KOPT-K1 (cell line): ENCODE data around the gene KRT72.
"Not testable (repeated sequence)": the region's sequence is repeated elsewhere in the genome, so short reads cannot be mapped to it uniquely, and the experiment has no call there.

Experiments
- H3K27ac ChIP-seq: fragments of 200-600 bp; sonication (generic); 2 replicates; pipeline ENCODE4 v1.5.1; 2016; ENCODE audit warnings: antibody characterized with exemption, mild to moderate bottlenecking, low read depth, low read length; ENCODE audit not compliant: poor library complexity, severe bottlenecking
- H3K36me3 ChIP-seq: fragments of 200-600 bp; sonication (generic); 2 replicates; pipeline ENCODE4 v1.5.1; 2017; ENCODE audit warnings: antibody characterized with exemption, mild to moderate bottlenecking, low read length, moderate library complexity; ENCODE audit not compliant: insufficient read depth
- H3K9me3 ChIP-seq: fragments of 200-600 bp; sonication (generic); 2 replicates; pipeline ENCODE4 v1.5.1; 2017; ENCODE audit warnings: antibody characterized with exemption, low read length, mild to moderate bottlenecking; ENCODE audit not compliant: insufficient read depth, poor library complexity, severe bottlenecking

KRT72 gene

DNA sequence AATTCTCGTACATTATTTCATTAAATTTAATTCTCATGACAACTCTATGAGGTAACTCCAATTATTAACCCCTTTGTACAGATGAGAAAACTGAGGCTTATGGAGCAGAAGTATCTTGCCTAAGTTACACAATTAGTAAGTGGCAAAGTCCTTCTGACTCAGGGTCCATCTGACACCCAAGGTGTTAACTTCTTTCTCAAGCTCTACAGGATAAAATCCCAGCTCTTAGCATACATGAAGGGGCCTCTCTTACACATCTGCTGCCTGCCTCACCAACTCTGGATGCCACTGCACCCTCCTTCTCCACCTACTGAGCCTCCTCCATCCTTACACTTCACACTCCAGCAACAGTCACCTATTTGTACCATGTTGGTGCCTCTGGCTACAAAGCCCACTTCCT, 4.3 kb upstream of the KRT72 start:
- Histone ChIP-seq H3K9me3 (no peaks in the 10 kb centered on the region), H3K36me3 (no peaks in the 10 kb centered on the region)

DNA sequence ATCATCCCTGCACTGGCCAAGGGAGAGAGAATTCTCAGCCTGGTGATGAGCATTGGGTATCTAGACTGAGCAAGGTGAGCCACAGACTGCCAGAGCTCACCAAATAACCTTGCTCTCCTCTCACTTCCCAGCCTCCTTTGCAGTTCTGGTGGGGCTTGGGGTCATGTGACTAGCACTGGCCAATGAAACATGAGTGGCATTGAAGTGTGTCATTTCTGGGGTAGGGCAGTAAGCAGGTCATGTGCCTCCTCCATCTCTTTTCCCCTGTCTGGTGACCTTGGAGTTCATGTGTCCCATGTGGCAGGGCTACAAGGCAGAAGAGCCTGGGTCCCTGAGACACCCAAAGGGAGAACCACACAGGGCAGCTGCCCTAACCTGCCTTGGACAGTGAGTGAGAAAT, 3.6 kb upstream of the KRT72 start:
- Histone ChIP-seq H3K9me3 (no peaks in the 10 kb centered on the region), H3K36me3 (no peaks in the 10 kb centered on the region), H3K27ac (no peak overlapping the region)

More for the DNA sequence above, 4.3 kb upstream of the KRT72 start:
- H3K27ac ChIP-seq: no peak overlapping the region

DNA sequence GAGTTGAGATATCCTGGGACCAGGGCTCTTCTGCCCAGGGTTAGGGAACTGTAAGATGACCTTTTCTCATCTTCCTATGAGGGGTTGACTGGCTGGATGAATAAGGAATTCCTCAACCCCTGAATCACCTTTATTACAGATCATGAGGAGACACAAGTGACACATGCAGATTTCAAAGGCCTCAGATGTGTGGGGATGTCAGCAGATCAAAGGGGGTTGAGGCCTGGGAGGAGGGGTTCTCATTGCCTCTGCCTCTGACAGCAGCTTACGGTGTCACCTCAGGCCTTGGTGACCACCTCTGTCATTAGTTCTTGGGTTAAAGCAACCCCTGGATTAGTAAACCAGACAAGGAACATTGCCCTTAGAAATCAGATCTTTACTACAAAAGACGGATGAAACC, 2.1 kb upstream of the KRT72 start:
- Histone ChIP-seq H3K9me3 (no peaks in the 10 kb centered on the region), H3K36me3 (no peaks in the 10 kb centered on the region)

DNA sequence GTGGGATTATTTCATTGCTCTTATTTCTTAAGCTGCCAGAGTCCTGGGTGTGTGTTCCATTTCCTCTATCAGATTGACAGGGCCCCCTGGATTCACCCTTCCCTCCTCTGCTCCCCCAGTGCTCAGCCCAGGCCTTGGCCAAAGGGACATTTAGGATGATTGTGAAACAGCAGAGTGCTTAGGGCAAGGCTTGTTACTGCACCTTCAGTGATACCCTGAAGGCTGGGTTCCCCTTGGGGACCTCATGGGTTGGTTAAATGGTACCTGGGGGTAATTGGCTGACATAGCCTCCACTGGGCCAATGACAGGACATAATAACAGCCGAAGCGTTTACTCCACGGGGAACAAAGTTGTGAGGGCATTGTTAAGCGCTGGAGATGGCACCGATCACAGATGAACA, 1.3 kb upstream of the KRT72 start:
- Histone ChIP-seq H3K27ac (no peak overlapping the region), H3K36me3 (no peaks in the 10 kb centered on the region), H3K9me3 (no peaks in the 10 kb centered on the region)

More for the DNA sequence above, 2.1 kb upstream of the KRT72 start:
- H3K27ac ChIP-seq: no peak overlapping the region

DNA sequence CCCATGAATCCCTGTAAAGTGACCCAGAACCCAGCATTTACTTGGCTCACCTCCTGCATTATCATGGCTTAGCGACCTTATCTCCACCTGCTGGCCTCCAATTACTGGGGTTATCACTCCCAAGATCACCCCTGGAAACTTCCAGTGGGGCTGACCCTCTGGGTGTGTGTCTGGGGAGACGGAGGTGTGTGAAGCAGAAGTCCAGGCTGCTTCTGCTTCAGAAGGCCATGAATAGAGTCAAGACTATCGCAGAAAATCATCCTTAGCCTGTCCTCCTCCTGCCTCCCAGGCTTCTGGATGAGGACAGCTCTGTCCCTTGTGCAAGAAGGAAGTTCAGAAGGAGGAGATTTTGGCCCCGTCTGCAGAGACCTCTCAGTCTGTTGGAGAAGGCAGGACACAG, 408 bp upstream of the KRT72 start:
- Histone ChIP-seq H3K27ac (no peak overlapping the region), H3K9me3 (no peaks in the 10 kb centered on the region), H3K36me3 (no peaks in the 10 kb centered on the region)

DNA sequence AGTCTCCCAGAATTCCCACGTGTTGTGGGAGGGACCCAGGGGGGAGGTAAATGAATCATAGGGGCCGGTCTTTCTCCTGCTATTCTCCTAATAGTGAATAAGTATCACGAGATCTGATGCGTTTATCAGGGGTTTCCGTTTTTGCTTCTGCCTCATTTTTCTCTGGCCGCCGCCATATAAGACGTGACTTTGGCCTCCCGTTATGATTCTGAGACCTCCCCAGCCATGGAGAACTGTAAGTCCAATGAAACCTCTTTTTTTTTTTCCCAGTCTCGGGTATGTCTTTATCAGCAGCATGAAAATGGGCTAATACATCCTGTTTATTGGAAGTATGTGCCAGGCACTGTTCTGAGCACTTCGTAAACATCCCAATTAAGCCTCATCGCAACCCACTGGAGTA, 788 bp downstream of the KRT72 start:
- Histone ChIP-seq H3K9me3 (no peaks in the 10 kb centered on the region), H3K27ac (no peak overlapping the region), H3K36me3 (no peaks in the 10 kb centered on the region)

DNA sequence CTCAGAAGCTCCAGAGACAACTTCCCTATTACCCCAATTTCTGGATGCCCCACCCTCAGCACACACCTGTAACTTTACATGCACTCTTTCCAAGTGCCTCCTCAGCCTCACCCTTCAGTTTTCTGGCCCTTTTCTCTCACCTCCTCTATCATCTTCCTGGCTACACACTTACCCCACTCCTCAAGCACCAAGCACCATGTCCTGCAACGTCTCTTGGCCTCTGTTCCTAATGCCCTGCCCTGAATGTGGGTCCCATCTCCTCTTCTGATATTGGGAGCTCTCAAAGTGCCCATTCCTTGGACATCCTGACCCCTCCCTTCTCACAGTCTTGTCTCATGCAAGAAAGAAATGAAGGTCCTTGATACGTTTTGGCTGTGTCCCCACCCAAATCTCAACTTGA, 1.2 kb downstream of the KRT72 start:
- no peak overlapping the region for H3K27ac ChIP-seq
- H3K9me3 ChIP-seq: no peaks in the 10 kb centered on the region
- H3K36me3 ChIP-seq: no peaks in the 10 kb centered on the region

DNA sequence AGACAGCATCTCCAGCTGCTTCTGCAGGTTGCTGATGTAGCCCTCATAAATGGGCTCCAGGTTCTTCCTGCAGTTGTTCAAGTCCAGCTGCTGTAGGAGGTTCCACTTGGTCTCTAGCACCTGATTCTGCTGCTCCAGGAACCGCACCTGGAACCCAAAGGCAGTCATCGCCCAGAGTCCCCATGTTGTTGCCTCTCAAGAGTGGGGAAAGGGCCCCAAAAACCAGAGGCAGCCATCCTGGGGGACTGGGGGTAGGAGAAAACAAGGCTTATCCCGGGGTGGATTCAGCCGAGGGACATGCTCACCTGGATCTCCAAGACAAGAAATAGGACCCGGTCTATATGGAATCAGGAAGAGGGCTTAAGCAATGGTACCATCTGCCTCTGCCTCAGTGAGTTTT, 2.3 kb downstream of the KRT72 start:
- H3K9me3 ChIP-seq: no peaks in the 10 kb centered on the region
- H3K36me3 ChIP-seq: no peaks in the 10 kb centered on the region
- no peak overlapping the region for H3K27ac ChIP-seq

DNA sequence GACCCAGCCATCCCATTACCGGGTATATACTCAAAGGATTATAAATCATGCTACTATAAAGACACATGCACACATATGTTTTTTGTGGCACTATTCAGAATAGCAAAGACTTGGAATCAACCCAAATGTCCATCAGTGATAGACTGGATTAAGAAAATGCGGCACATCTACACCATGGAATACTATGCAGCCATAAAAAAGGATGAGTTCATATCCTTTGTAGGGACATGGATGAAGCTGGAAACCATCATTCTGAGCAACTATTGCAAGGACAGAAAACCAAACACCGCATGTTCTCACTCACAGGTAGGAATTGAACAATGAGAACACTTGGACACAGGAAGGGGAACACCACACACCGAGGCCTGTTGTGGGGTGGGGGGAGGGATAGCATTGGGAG, 7.0 kb downstream of the KRT72 start:
- H3K36me3 ChIP-seq, H3K27ac ChIP-seq, H3K9me3 ChIP-seq: not testable (repeated sequence)

DNA sequence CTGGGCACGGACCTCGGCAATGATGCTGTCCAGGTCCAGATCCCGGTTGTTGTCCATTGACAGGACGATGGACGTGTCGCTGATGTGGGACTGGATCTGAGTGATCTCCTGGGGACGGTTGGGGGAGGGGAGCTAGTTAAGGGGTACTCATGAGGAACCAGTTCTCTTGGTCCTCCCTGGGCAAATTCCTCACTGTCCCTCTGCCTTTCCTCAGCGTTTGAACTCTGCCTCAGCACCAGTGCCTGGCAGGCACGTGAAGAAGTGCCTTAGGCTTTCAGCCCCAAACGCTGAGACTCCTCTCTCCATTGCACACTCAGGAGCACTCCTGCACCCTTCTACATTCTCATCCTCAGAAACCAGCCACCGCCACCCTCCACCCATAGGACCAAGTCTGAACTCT, 9.7 kb downstream of the KRT72 start:
- H3K27ac ChIP-seq: no peak overlapping the region
- no peaks in the 10 kb centered on the region for H3K36me3 ChIP-seq
- no peaks in the 10 kb centered on the region for H3K9me3 ChIP-seq

DNA sequence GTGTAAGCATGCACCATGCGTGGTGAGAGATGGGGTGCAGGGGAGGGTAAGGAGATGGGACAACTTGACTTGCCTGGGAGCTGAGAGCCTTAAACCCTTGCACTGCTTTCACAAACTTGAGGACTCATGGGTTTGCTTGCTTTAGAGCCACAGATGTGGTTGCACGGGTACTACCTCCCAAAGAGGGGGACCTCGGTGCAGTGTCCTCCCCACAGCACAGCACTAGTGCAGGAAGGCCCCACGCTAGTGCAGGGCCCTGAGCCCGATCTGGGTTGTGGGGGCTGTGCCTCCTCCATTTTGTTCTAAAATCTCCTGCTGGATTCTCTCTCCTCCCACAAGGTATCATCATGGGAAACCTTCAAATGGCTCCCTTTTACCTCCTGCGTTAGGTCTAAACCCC, 11.2 kb downstream of the KRT72 start:
- Histone ChIP-seq H3K36me3 (no peaks in the 10 kb centered on the region), H3K9me3 (no peaks in the 10 kb centered on the region)

DNA sequence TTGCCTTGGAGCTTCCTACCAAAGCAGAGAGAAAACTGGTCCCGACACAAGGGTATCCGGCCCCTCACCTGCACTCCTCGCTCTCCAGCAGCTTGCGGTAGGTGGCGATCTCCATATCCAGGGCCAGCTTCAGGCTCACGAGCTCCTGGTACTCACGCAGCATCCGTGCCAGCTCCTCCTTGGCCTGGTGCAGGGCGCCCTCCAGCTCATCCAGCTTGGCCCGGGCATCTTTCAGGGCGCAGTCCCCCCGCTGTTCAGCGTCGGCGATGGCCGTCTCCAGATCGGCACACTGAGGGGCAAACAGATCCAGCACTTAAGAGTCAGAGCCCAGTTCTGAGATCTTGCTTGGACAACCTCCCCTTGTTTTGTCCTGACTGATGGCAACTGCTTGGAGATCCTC, 13.7 kb downstream of the KRT72 start:
- no peak overlapping the region for H3K27ac ChIP-seq

More for the DNA sequence above, 11.2 kb downstream of the KRT72 start:
- no peak overlapping the region for H3K27ac ChIP-seq

DNA sequence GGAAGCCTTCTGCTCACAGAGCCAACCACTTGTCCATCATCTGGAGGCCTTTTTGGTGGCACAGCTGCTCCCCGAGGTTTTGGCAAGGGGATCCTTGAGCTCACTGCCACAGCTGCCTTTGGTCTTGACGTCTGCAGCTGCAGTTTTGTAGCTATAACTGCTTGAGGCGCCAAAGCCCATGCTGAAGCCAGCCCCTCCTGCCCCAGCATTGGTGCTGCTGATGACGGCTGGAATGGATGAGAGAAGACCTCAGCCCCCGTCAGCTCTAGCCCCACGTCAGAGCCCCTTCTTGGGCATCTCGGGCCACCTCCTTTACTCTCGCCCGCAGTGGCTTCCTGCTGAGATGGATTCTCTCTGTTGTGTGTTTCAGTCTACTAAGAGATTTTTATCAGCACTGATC, 15.3 kb downstream of the KRT72 start:
- no peaks in the 10 kb centered on the region for H3K9me3 ChIP-seq
- H3K36me3 ChIP-seq: no peaks in the 10 kb centered on the region
- H3K27ac ChIP-seq: no peak overlapping the region

More for the DNA sequence above, 13.7 kb downstream of the KRT72 start:
- Histone ChIP-seq H3K9me3 (no peaks in the 10 kb centered on the region), H3K36me3 (no peaks in the 10 kb centered on the region)

DNA sequence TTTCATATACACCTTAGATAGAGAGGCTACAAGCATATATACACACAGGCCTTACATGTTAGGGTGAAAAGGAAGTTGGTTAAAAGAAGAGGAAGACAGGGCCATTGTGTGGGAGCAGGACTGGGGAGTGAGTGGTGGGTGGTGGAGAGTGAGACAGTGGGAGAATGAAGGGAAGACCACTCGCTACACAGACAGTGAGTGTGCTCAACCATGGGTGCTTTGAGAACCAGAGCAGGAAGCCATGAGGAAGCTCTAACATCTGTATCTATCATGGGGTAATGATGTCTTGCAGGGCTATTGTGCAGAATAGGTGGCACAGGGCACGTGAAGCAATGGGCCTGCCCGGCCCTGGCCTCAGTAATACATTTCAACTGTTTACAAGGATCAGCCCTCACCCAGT, 16.2 kb downstream of the KRT72 start:
- no peaks in the 10 kb centered on the region for H3K9me3 ChIP-seq
- H3K27ac ChIP-seq: no peak overlapping the region
- H3K36me3 ChIP-seq: no peaks in the 10 kb centered on the region

DNA sequence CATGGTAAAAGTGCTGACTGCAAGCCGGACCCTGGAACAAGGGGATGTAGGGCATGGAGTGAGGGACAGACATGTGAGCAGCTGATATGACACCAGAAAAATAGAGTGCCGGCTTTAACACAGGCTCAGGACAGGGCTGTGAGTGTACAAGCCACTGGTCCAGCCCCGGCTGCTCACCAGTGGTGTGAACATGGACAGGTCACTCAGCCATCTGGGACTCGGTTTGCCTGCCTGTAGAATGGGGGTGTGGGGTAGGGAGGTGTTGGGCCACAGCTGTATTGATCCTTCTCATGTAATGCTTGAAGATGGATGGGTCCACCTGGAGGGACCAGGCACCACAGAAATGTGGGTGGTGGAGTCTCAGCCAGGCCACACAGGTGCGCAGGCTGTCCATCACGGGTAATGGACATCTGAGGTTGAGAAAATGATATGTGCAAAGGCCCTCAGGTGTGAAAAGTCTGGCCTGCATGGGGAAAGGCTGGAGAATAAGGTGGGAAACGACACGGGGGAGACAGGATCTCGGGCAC, 17.0 kb downstream of the KRT72 start:
- no peaks in the 10 kb centered on the region for H3K9me3 ChIP-seq
- no peaks in the 10 kb centered on the region for H3K36me3 ChIP-seq
- H3K27ac ChIP-seq: no peak overlapping the region

DNA sequence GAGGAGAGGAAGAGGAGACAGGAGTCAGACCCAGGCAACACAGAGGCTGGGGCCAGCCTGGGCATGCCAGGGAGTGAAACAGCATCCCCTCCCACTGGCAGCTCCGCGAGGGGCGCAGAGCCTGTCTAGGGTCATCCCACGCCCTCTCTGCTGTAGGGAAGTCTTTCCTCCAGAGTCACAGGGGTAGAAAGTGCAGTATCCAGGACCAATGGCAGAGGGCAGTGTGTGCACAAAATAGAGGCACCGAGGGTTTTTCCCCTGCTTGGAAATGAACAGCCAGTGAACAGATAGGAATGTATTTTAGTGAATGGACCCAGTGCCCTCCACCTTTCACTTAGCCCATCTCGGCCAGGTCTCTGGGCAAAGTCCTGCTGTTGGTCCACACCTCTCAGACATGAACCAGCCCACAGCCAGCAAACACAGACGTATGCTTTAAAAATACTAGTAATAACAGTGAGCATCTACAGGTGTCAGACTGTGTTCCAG, 18.2 kb downstream of the KRT72 start:
- Histone ChIP-seq H3K36me3 (no peaks in the 10 kb centered on the region), H3K27ac (no peak overlapping the region), H3K9me3 (no peaks in the 10 kb centered on the region)
